Measurements from ENCODE around the gene F12. TPM values are rescaled to one million over a fixed set of nuclear protein-coding genes. Genes with fewer than 3 reads are reported as not detected.

F12 gene
- total and polyA plus RNA-seq, 2 of the 8 experiments (the other 6 are each of a cell fraction or from before 2014, with no cell fraction given), result 6.5 to 7.8 TPM

GRCh38 chr5:177356746-177357145 is 52.6 kb downstream of the F12 start (continued):
- TF ChIP-seq CHD7 (IDR thresholded peaks at IDR 0.05; ENCODE audit: insufficient replicate concordance, low read length) (no peak), KDM1A (IDR thresholded peaks at IDR 0.05; ENCODE audit: borderline replicate concordance, low read length) (no peak), PHF8 (conservative IDR thresholded peaks at IDR 0.05; ENCODE audit: low read depth, low read length) (no peak)
